ENCODE measurements around the gene C5orf58.

- TF ChIP-seq CTCF (IDR thresholded peaks at IDR 0.05 in 2 of 3, conservative IDR thresholded peaks at IDR 0.05 in 1 of 3; ENCODE audit: insufficient read depth in 2 of 3, low read depth in 1 of 3, low read length in 3 of 3) (no peak), MGA (IDR thresholded peaks at IDR 0.05) (no peak), ZNF24 (IDR thresholded peaks at IDR 0.05) (no peak), ZBTB1 (CRISPR knock-in tag; IDR thresholded peaks at IDR 0.05; ENCODE audit: borderline replicate concordance, low read depth) (no peak), MLLT1 (IDR thresholded peaks at IDR 0.05) (no peak), POLR2AphosphoS5 (IDR thresholded peaks at IDR 0.05; ENCODE audit: control insufficient read depth, insufficient read depth, low read depth, low read length) (no peak), EZH2 (IDR thresholded peaks at IDR 0.05; ENCODE audit: borderline replicate concordance, low read depth, low read length) (no peak), SP1 (CRISPR knock-in tag; IDR thresholded peaks at IDR 0.05) (no peak), POLR2A (conservative IDR thresholded peaks at IDR 0.05) (no peak), HDAC2 (IDR thresholded peaks at IDR 0.05) (no peak), FOXM1 (IDR thresholded peaks at IDR 0.05; ENCODE audit: low read depth) (no peak), FOXM1 (CRISPR knock-in tag; IDR thresholded peaks at IDR 0.05; ENCODE audit: low read depth) (no peak)
Measured at GRCh38 chr5:170252720-170253350, 20.1 kb downstream of the C5orf58 start.
